Spleen (tissue), 11 donors: ENCODE results near the gene MEIS2. TPM values are rescaled to one million over a fixed set of nuclear protein-coding genes. Genes with fewer than 3 reads are reported as not detected.

ENCODE experiments used
- DNase-seq: peaks from one replicate; pipeline ENCODE4 v3.0.0-alpha.2; 2020
- H3K27ac ChIP-seq, 8 donors: fragments of 200-600 bp; sonication (generic) in 7 of 8; 1 replicate in 4 of 8; 2 replicates in 4 of 8; pipeline versions ENCODE4 v1.5.0 to v1.8.0; 2016 to 2021; ENCODE audit warnings: inconsistent platforms in 4 of 8, mild to moderate bottlenecking in 4 of 8, moderate library complexity in 1 of 8
- H3K27me3 ChIP-seq, 7 donors: fragments of 200-600 bp; sonication (generic) in 6 of 7; replicated peaks in 1 of 7; 1 replicate in 4 of 7; 2 replicates in 3 of 7; pipeline versions ENCODE4 v1.5.0 to v1.8.0; 2016 to 2021; ENCODE audit warnings: inconsistent platforms in 3 of 7, mild to moderate bottlenecking in 1 of 7
- H3K36me3 ChIP-seq, 6 donors: fragments of 200-600 bp; sonication (generic) in 5 of 6; 1 replicate in 4 of 6; 2 replicates in 2 of 6; pipeline versions ENCODE4 v1.5.0 to v1.8.0; 2016 to 2021; ENCODE audit warnings: inconsistent platforms in 2 of 6
- H3K4me1 ChIP-seq, 6 donors: fragments of 200-600 bp; sonication (generic) in 5 of 6; 1 replicate in 3 of 6; 2 replicates in 3 of 6; pipeline versions ENCODE4 v1.5.0 to v1.8.0; 2016 to 2021; ENCODE audit warnings: inconsistent platforms in 3 of 6
- H3K4me3 ChIP-seq, 8 donors: fragments of 200-600 bp; sonication (generic) in 7 of 8; 1 replicate in 4 of 8; 2 replicates in 4 of 8; pipeline versions ENCODE4 v1.5.0 to v1.8.0; 2016 to 2021; ENCODE audit warnings: inconsistent platforms in 4 of 8, mild to moderate bottlenecking in 4 of 8, moderate library complexity in 2 of 8
- H3K9me3 ChIP-seq, 8 donors: fragments of 200-600 bp; sonication (generic) in 7 of 8; 1 replicate in 4 of 8; 2 replicates in 4 of 8; pipeline versions ENCODE4 v1.5.0 to v1.8.0; 2016 to 2021; ENCODE audit warnings: inconsistent platforms in 4 of 8
- CTCF ChIP-seq, 11 experiments: fragments of 200-600 bp in 7 of 11; fragments of 450-650 bp in 4 of 11; sonication (generic) in 4 of 11; IDR thresholded peaks in 8 of 11; conservative IDR thresholded peaks in 3 of 11; 1 replicate in 7 of 11; 2 replicates in 4 of 11; pipeline versions ENCODE4 v1.4.0 to v1.8.0; 2016 to 2021; ENCODE audit warnings: antibody characterized with exemption in 11 of 11, inconsistent platforms in 4 of 11, mild to moderate bottlenecking in 1 of 11
- POLR2A ChIP-seq, 3 donors: fragments of 450-650 bp; IDR thresholded peaks; one replicate each; pipeline ENCODE4 v1.5.1; 2017; ENCODE audit warnings: antibody characterized with exemption in 3 of 3, mild to moderate bottlenecking in 1 of 3
- POLR2AphosphoS5 ChIP-seq, 3 donors: sonication (generic); formaldehyde crosslinking; IDR thresholded peaks; one replicate each; pipeline ENCODE4 v1.5.1; 2017; ENCODE audit warnings: antibody characterized with exemption in 3 of 3
- WGBS, 5 donors: extraction: QIAGEN DNeasy Blood & Tissue Kit in 3 of 5; methylation state at CpG; one replicate each; pipeline versions ENCODE4 v1.1.5 to v1.1.7; 2013 to 2018; 5-methylcytosine and 5-hydroxymethylcytosine counted together
- intact Hi-C: fragments of 100-400 bp; cut with DNase I; formaldehyde crosslinking; loops from one replicate; pipeline ENCODE4 v1.15.0; 2023; ENCODE audit warnings: low total_unique reads
- polyA plus RNA-seq, 3 donors: library from polyadenylated mRNA; stranded (reverse); fragments of 200-250 nt; gene quantifications; one replicate each; pipeline ENCODE4 v1.2.1, GENCODE V29; 2013
- total RNA-seq, 7 donors: library from RNA; depleted of rRNA in 3 of 7; stranded (reverse); fragments of >200 nt in 3 of 7; fragmentation: NEBNext Ultra II Directional in 4 of 7; extraction: Animal tissue kit (Norgen Biotek cat#: 25700) in 4 of 7; gene quantifications; one replicate each; pipeline versions ENCODE4 v1.1.0 to v1.2.1, GENCODE V29; 2016 to 2021
- donor health status: healthy with polysubstance abuse.
- donor health status: DM: no; HTN: no; CAD: no; lungs with moderate emphysema.
- donor health status: DM: no; HTN: no; CAD: no.
- donor health status: Bipolar disorder and iron deficiency.
- donor health status: healthy.
- donor health status: DM: no; HTN: no; CAD: no.
- donor health status: DM: yes; HTN: yes; CAD: no.

The MEIS2 gene
- total and polyA plus RNA-seq, 10 donors = 2.6 to 57.2 (median 23.5) TPM

DNA sequence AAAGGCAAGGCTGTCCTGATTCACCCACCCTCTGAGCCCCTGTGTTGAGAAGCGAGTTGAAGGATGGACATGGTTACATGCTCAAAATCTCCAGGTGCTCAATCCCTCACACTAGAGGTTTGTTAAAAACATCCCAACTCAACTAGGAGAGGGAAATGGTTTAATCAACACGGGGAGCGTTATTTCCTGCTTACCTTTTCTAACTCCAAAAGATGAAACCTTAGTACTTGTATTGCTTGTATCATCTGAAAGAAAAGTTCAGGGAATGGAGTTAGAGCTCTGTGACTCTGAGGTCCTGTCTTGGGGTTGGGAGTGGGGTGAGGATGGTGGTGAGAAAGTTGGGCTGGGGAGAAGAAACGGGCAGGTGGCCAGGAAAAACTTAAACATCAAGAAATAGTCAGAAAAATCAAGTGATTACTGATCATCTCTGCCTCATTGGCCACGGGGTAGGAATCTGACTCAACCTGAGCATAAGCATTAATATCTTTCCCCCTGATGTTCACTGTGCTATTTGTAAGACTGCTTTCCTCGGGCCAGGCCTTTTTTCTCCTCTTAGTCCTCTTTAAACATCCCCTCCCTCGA is 5.9 kb downstream of the MEIS2 start:
- peaks cover 3 to 65% (median 25%) of the 10 kb centered on the region in 6 donors for H3K4me1 ChIP-seq
- intact Hi-C loops = no loop called here
- no peaks in the 10 kb centered on the region for H3K36me3 ChIP-seq
- H3K4me3 ChIP-seq = peak overlapping the region in 1 of 8 donors; percentile 66
- WGBS, 5 donors = 42 to 68% (median 54%) methylated on average over 7 of the region's 7 CpGs
- H3K27ac ChIP-seq = peak overlapping the region in 5 of 8 donors; percentile 56 to 94 (median 90)
- TF ChIP-seq POLR2AphosphoS5 (IDR thresholded peaks at IDR 0.05) (no peak), POLR2A (IDR thresholded peaks at IDR 0.05) (no peak), CTCF (IDR thresholded peaks at IDR 0.05 in 8 of 11, conservative IDR thresholded peaks at IDR 0.05 in 3 of 11) (no peak)
- no peaks in the 10 kb centered on the region for H3K9me3 ChIP-seq
- H3K27me3 ChIP-seq = peaks cover 0 to 67% (median 12%) of the 10 kb centered on the region in 7 donors
- DNase-seq = no peak

- peak overlapping the region in 4 of 8 donors; percentile 39 to 90 (median 73) for H3K27ac ChIP-seq
- peak overlapping the region in 1 of 8 donors; percentile 66 for H3K4me3 ChIP-seq
- peaks cover 0 to 60% (median 12%) of the 10 kb centered on the region in 7 donors for H3K27me3 ChIP-seq
- WGBS, 5 donors = 61 to 80% (median 72%) methylated on average over 11 of the region's 11 CpGs
- DNase-seq = no peak
- peaks cover 3 to 60% (median 19%) of the 10 kb centered on the region in 6 donors for H3K4me1 ChIP-seq
- no peaks in the 10 kb centered on the region for H3K36me3 ChIP-seq
- TF ChIP-seq POLR2A (IDR thresholded peaks at IDR 0.05) = no peak
- TF ChIP-seq POLR2AphosphoS5 (IDR thresholded peaks at IDR 0.05) = no peak
- TF ChIP-seq CTCF (IDR thresholded peaks at IDR 0.05 in 8 of 11, conservative IDR thresholded peaks at IDR 0.05 in 3 of 11) = no peak
- intact Hi-C loops = no loop called here
- no peaks in the 10 kb centered on the region for H3K9me3 ChIP-seq
Observed at GRCh38 chr15:37093480-37094332, 6.6 kb downstream of the MEIS2 start.

- WGBS, 5 donors = 60 to 77% (median 73%) methylated on average over 3 of the region's 3 CpGs
- TF ChIP-seq POLR2AphosphoS5 (IDR thresholded peaks at IDR 0.05) = no peak
- no peak for TF ChIP-seq POLR2A (IDR thresholded peaks at IDR 0.05)
- no peak for TF ChIP-seq CTCF (IDR thresholded peaks at IDR 0.05 in 8 of 11, conservative IDR thresholded peaks at IDR 0.05 in 3 of 11)
- no peaks in the 10 kb centered on the region for H3K9me3 ChIP-seq
- H3K27me3 ChIP-seq = peaks cover 0 to 29% (median 0%) of the 10 kb centered on the region in 7 donors
- DNase-seq = no peak
- H3K36me3 ChIP-seq = no peaks in the 10 kb centered on the region
- H3K4me1 ChIP-seq = peaks cover 0 to 35% (median 15%) of the 10 kb centered on the region in 6 donors
- intact Hi-C loops = no loop called here
- H3K27ac ChIP-seq = peak overlapping the region in 1 of 8 donors; percentile 16
- no peak overlapping the region for H3K4me3 ChIP-seq
Observed at GRCh38 chr15:37090543-37091175, 9.7 kb downstream of the MEIS2 start.
